ENCODE data around the gene FAM200B.

Gene FAM200B

GRCh38 chr4:15681372-15682241, at the start of gene FAM200B:
Gene FAM200B (plus strand): TSS chr4:15681827. CDS start chr4:15686978, 5,151 bp downstream.
- peak; percentile 100 for DNase-seq

GRCh38 chr4:15636818-15637217, 44.8 kb upstream of the FAM200B start:
- peak; percentile 83 for DNase-seq

- no peak for DNase-seq
These were observed 43.2 kb upstream of the FAM200B start for GRCh38 chr4:15638418-15638817.

GRCh38 chr4:15648600-15648999, 33.0 kb upstream of the FAM200B start:
- no peak for DNase-seq

- DNase-seq = peak; percentile 87
These were observed 31.6 kb upstream of the FAM200B start for GRCh38 chr4:15649914-15650545.

- DNase-seq = no peak
These were observed 30.0 kb upstream of the FAM200B start for GRCh38 chr4:15651676-15652075.

GRCh38 chr4:15652191-15652590, 29.4 kb upstream of the FAM200B start:
- no peak for DNase-seq

GRCh38 chr4:15652841-15653240, 28.8 kb upstream of the FAM200B start:
- no peak for DNase-seq

GRCh38 chr4:15653420-15653819, 28.2 kb upstream of the FAM200B start:
- no peak for DNase-seq

GRCh38 chr4:15653864-15654592, 27.6 kb upstream of the FAM200B start:
- DNase-seq = peak; percentile 29

- DNase-seq = no peak
These were observed 26.9 kb upstream of the FAM200B start for GRCh38 chr4:15654593-15655222.

- peak; percentile 97 for DNase-seq
These were observed 26.2 kb upstream of the FAM200B start, which contains the start of gene FBXL5 for GRCh38 chr4:15655223-15656037. Gene FBXL5 (minus strand): TSS chr4:15655357. CDS start chr4:15655287, 70 bp downstream.

GRCh38 chr4:15656038-15656470, 25.6 kb upstream of the FAM200B start:
- DNase-seq = peak; percentile 93

- DNase-seq = no peak
These were observed 24.3 kb upstream of the FAM200B start for GRCh38 chr4:15657366-15657765.

GRCh38 chr4:15658136-15658770, 23.4 kb upstream of the FAM200B start:
- no peak for DNase-seq

GRCh38 chr4:15658781-15659180, 22.8 kb upstream of the FAM200B start:
- no peak for DNase-seq

- no peak for DNase-seq
These were observed 21.7 kb upstream of the FAM200B start for GRCh38 chr4:15659768-15660570.

GRCh38 chr4:15665753-15666365, 15.8 kb upstream of the FAM200B start:
- peak; percentile 25 for DNase-seq

GRCh38 chr4:15667006-15667405, 14.6 kb upstream of the FAM200B start:
- no peak for DNase-seq

All from DMS53 (cell line).